Breast epithelium (tissue), 4 donors: ENCODE data around the gene SEMA3C. TPM values are rescaled to one million over a fixed set of nuclear protein-coding genes. Genes with fewer than 3 reads are reported as not detected.

Experiments
- DNase-seq, 2 donors: peaks; one replicate each; pipeline ENCODE4 v3.0.0-alpha.2; 2019; ENCODE audit warnings: low spot score in 2 of 2
- H3K27ac ChIP-seq, 2 donors: fragments of 200-600 bp; sonication (generic) in 1 of 2; one replicate each; pipeline ENCODE4 v1.5.1; 2016 to 2019; ENCODE audit warnings: mild to moderate bottlenecking in 1 of 2
- H3K27me3 ChIP-seq, 2 donors: fragments of 200-600 bp; sonication (generic) in 1 of 2; one replicate each; pipeline versions ENCODE4 v1.5.1 to v1.6.0; 2017 to 2019; ENCODE audit warnings: control low read depth in 1 of 2, mild to moderate bottlenecking in 1 of 2
- H3K36me3 ChIP-seq: fragments of 200-600 bp; one replicate; pipeline ENCODE4 v1.5.1; 2019
- H3K4me1 ChIP-seq, 2 donors: fragments of 200-600 bp; sonication (generic); one replicate each; pipeline ENCODE4 v1.5.1; 2016 to 2019; ENCODE audit warnings: control low read depth in 1 of 2
- H3K4me3 ChIP-seq, 3 donors: fragments of 200-600 bp; sonication (generic); 1 replicate in 2 of 3; 2 replicates in 1 of 3; pipeline ENCODE4 v1.5.1; 2016 to 2019; ENCODE audit warnings: mild to moderate bottlenecking in 3 of 3, moderate library complexity in 2 of 3
- H3K9me3 ChIP-seq, 2 donors: fragments of 200-600 bp; sonication (generic) in 1 of 2; one replicate each; pipeline ENCODE4 v1.5.1; 2016 to 2019; ENCODE audit warnings: control low read depth in 1 of 2
- CTCF ChIP-seq, 3 donors: fragments of 450-650 bp; IDR thresholded peaks; one replicate each; pipeline ENCODE4 v1.5.1; 2016 to 2017; ENCODE audit warnings: antibody characterized with exemption in 3 of 3, mild to moderate bottlenecking in 3 of 3, moderate library complexity in 3 of 3
- POLR2A ChIP-seq: fragments of 450-650 bp; IDR thresholded peaks from one replicate; pipeline ENCODE4 v1.6.1; 2016; ENCODE audit warnings: antibody characterized with exemption, mild to moderate bottlenecking, moderate library complexity
- POLR2AphosphoS5 ChIP-seq, 3 donors: sonication (generic); formaldehyde crosslinking; IDR thresholded peaks; one replicate each; pipeline ENCODE4 v1.6.1; 2017; ENCODE audit warnings: antibody characterized with exemption in 3 of 3
- intact Hi-C: fragments of 100-400 bp; cut with DNase I; formaldehyde crosslinking; loops from one replicate; pipeline ENCODE4 v1.15.1; 2023; ENCODE audit warnings: low total_unique reads
- total RNA-seq, 3 donors: library from RNA; depleted of rRNA; stranded (reverse); fragments of >200 nt; gene quantifications; one replicate each; pipeline ENCODE4 v1.1.0, GENCODE V29; 2016

SEMA3C gene
- total RNA-seq, 3 donors from 2014 or later = 67.5 to 157 (median 108) TPM

- no peaks in the 10 kb centered on the region for H3K4me1 ChIP-seq
- H3K27ac ChIP-seq = no peak overlapping the region
- H3K36me3 ChIP-seq = no peaks in the 10 kb centered on the region
- intact Hi-C loops = no loop called here
- H3K4me3 ChIP-seq = no peak overlapping the region
- no peaks in the 10 kb centered on the region for H3K9me3 ChIP-seq
- no peaks in the 10 kb centered on the region for H3K27me3 ChIP-seq
- DNase-seq = no peak
- TF ChIP-seq CTCF (IDR thresholded peaks at IDR 0.05) = no peak
- TF ChIP-seq POLR2A = no peak
- TF ChIP-seq POLR2AphosphoS5 (IDR thresholded peaks at IDR 0.05) = no peak
Measured at GRCh38 chr7:80732630-80733029, 186.2 kb downstream of the SEMA3C start.

GRCh38 chr7:80731281-80731680 is 187.6 kb downstream of the SEMA3C start:
- intact Hi-C loops = no loop called here
- H3K9me3 ChIP-seq = no peaks in the 10 kb centered on the region
- H3K4me1 ChIP-seq = no peaks in the 10 kb centered on the region
- no peaks in the 10 kb centered on the region for H3K36me3 ChIP-seq
- no peak for DNase-seq
- no peak overlapping the region for H3K27ac ChIP-seq
- no peaks in the 10 kb centered on the region for H3K27me3 ChIP-seq
- TF ChIP-seq POLR2AphosphoS5 (IDR thresholded peaks at IDR 0.05) = no peak
- no peak for TF ChIP-seq POLR2A
- TF ChIP-seq CTCF (IDR thresholded peaks at IDR 0.05) = no peak
- no peak overlapping the region for H3K4me3 ChIP-seq

- H3K4me3 ChIP-seq = no peak overlapping the region
- no peaks in the 10 kb centered on the region for H3K27me3 ChIP-seq
- intact Hi-C loops = no loop called here
- TF ChIP-seq POLR2AphosphoS5 (IDR thresholded peaks at IDR 0.05) (no peak), CTCF (IDR thresholded peaks at IDR 0.05) (no peak), POLR2A (no peak)
- H3K36me3 ChIP-seq = no peaks in the 10 kb centered on the region
- no peak overlapping the region for H3K27ac ChIP-seq
- no peaks in the 10 kb centered on the region for H3K9me3 ChIP-seq
- no peak for DNase-seq
- no peaks in the 10 kb centered on the region for H3K4me1 ChIP-seq
Measured at GRCh38 chr7:80729591-80730320, 189.1 kb downstream of the SEMA3C start.

GRCh38 chr7:80726666-80727065 is 192.2 kb downstream of the SEMA3C start:
- no peaks in the 10 kb centered on the region for H3K27me3 ChIP-seq
- no peak for DNase-seq
- H3K4me3 ChIP-seq = no peak overlapping the region
- intact Hi-C loops = no loop called here
- no peak overlapping the region for H3K27ac ChIP-seq
- TF ChIP-seq CTCF (IDR thresholded peaks at IDR 0.05) = no peak
- TF ChIP-seq POLR2AphosphoS5 (IDR thresholded peaks at IDR 0.05) = no peak
- TF ChIP-seq POLR2A = no peak
- H3K4me1 ChIP-seq = no peaks in the 10 kb centered on the region
- H3K36me3 ChIP-seq = no peaks in the 10 kb centered on the region
- H3K9me3 ChIP-seq = no peaks in the 10 kb centered on the region

- H3K27me3 ChIP-seq = no peaks in the 10 kb centered on the region
- H3K36me3 ChIP-seq = no peaks in the 10 kb centered on the region
- no peak for DNase-seq
- TF ChIP-seq POLR2A = no peak
- no peaks in the 10 kb centered on the region for H3K4me1 ChIP-seq
- H3K27ac ChIP-seq = no peak overlapping the region
- H3K9me3 ChIP-seq = no peaks in the 10 kb centered on the region
- intact Hi-C loops = no loop called here
- no peak overlapping the region for H3K4me3 ChIP-seq
Measured at GRCh38 chr7:80725181-80725611, 193.7 kb downstream of the SEMA3C start.
